HL-60 (cell line): ENCODE measurements around the gene CCR5.

ENCODE experiments used
- CTCF ChIP-seq: IDR thresholded peaks from one replicate; pipeline ENCODE4 v1.5.1; 2011; ENCODE audit warnings: low read length, control low read depth, inconsistent platforms; ENCODE audit not compliant: insufficient read depth
- REST ChIP-seq: IDR thresholded peaks from 2 replicates; pipeline ENCODE4 v1.6.1; 2012; ENCODE audit warnings: low read depth; ENCODE audit not compliant: insufficient replicate concordance

- TF ChIP-seq CTCF (no peak), REST (no peak)
Observed at GRCh38 chr3:46406788-46407611, 36.3 kb downstream of the CCR5 start, which contains the start of the genes CCR5AS and CCRL2.
